Stimulated activated CD8-positive, alpha-beta memory T cell treated with anti-CD3 and anti-CD28 coated beads, Interleukin-2, amount 100 ng/mL, for 48 hours (primary cell): Measurements from ENCODE around the gene LMAN2L.
A peak's percentile ranks its signal among the peaks of the same experiment; 100 is the strongest.

ENCODE experiments used
- DNase-seq, 2 donors: peaks; one replicate each; pipeline ENCODE4 v3.0.0-alpha.2; 2020; ENCODE audit warnings: low read depth in 2 of 2

The LMAN2L gene, protein sequence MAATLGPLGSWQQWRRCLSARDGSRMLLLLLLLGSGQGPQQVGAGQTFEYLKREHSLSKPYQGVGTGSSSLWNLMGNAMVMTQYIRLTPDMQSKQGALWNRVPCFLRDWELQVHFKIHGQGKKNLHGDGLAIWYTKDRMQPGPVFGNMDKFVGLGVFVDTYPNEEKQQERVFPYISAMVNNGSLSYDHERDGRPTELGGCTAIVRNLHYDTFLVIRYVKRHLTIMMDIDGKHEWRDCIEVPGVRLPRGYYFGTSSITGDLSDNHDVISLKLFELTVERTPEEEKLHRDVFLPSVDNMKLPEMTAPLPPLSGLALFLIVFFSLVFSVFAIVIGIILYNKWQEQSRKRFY

GRCh38 chr2:96739633-96740428 is at the start of gene LMAN2L:
TSS of gene LMAN2L (minus strand) at chr2:96740064. CDS start at chr2:96740040, 24 bp downstream.
- DNase-seq: peak; percentile 90 to 97

DNA sequence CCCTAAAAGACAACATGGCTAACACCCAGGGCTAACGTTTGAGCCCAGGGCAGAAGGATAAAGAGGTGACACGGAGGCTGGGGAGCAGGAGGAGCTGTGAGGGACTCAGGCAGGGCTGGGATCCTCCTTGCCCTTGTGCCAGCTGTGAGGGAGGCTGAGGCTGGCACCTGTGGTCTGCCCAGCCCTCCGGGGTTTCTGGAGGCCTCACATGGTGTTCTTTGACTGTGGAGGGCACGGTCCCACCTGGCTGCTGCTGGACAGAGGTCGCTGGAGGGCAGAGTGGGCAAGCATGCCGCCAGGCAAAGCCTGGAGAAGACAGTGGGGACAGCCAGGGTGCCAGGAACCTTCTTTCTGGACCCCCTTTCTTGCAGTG is 49.4 kb upstream of the LMAN2L start:
- DNase-seq: no peak

DNA sequence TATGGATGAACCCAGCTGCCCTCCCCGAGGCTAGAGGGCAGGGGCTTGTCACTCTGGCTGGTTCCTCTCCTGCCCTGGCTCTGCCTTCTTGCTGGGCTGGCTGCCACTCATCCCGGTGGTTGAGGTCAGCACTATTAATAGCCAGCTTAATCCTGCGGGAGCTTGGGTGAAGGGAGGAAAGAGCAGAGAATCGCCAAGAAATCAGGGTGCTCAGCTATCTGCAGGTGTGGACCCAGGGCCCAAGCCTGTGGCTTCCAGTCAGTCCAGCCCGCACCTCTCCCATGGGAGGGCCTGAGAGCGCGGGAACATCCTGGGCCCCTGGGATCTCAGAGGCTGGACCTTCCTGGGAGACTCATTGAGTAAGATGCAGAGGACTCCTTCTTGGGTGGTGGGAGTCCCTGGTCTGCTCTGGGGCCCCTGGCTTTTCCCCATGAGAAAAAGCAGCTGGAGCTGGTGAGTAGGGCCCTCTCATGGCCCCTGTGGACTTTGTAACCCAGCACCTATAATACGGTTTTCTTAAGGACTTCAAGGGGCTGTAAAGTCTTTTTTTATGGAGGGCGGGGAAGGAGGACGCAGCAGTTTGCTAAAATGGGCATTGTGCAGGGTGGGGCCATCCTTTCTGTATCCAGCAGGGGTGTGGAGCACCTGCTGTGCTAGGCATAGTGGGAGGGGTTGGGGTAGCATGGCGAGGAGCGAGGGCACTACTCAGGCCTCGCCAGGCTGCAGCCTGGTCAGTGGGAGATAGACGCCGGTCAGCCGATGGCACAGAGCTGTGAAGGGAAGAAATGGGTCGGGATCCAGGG is 48.8 kb upstream of the LMAN2L start:
- DNase-seq: no peak

GRCh38 chr2:96787411-96787810 is 47.5 kb upstream of the LMAN2L start:
- no peak for DNase-seq

GRCh38 chr2:96783388-96783787 is 43.5 kb upstream of the LMAN2L start:
- DNase-seq: no peak

DNA sequence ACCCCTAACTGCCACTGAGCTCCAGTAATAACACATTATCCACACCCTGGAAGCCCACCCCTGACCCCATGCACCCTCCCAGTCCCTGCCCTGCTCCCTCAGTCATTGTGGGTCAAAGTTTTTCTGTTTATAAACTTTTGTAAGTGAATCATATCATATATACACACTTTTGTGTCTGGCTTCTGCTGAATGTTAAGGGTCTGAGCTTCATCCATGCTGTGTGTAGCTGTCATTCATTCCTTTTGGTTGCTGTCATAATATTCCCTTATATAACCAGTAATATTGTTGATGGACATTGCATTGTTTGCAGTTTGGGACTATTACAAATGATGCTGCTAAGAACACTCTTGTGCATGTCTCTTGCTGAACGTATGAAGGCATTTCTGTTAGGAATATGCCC is 35.3 kb upstream of the LMAN2L start:
- DNase-seq: no peak

GRCh38 chr2:96773922-96774321 is 34.1 kb upstream of the LMAN2L start:
- peak in 1 of 2 donors; percentile 21 for DNase-seq

DNA sequence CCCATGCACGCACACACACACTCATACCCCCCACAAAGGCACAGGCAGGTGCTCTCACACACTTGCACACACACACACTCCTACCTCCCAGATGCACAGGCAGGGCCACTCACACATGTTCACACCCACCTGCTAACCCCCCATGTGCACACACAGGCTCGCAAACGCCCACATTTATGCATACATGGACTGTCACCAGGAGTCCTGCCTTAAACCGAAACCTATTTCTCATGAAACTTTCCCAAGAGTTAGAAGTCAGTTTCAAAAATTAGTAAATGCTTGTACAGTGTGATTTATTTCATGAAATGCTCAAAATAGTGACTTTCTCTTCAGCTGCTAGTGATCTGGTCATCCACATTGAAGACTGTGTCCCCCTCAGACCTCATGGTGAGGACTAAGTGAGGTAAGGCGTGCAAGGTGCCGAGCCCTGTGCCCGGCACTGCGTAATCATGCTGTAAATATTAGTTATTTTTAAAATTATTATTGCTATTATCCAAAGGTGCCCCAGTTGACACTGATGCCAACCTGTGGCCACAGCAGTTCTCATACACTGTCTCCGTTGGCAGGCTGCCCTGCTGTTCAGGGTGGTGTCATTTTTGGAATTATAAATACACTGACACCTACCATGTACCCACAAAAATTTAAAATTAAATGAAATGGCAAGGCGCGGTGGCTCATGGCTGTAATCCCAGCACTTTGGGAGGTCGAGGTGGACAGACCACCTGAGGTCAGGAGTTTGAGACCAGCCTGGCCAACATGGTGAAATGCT is 33.2 kb upstream of the LMAN2L start:
- no peak for DNase-seq

DNA sequence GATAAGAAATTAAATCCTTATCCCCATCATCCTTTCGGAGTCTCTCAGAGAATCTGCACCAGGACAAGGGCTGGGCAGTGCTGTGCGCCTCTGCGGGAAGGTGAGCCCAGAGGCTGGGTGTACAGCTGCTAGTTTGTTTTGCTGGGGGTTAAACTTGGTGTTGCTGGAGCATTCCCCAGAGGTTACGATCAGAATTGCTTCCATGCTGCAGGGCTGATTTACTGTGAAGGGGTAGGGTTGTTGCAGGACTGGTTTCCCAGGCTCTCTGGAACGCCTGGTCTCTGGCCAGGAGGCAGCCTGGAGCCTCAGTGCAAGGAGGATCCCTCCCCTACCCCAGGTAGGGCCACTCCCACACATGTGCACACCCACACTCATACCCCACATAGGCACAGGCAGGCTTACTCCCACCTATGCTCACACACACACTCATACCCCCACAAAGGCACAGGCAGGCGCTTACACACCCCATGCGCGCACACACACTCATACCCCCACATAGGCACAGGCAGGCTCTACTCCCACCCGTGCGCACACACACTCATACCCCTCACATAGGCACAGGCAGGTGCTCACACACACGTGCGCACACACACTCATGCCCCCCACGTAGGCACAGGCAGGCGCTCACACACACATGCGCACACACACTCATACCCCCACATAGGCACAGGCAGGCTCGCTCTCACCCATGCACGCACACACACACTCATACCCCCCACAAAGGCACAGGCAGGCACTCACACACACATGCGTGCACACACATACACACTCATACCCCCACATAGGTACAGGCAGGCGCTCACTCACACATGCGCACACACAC is 32.1 kb upstream of the LMAN2L start:
- DNase-seq: no peak

DNA sequence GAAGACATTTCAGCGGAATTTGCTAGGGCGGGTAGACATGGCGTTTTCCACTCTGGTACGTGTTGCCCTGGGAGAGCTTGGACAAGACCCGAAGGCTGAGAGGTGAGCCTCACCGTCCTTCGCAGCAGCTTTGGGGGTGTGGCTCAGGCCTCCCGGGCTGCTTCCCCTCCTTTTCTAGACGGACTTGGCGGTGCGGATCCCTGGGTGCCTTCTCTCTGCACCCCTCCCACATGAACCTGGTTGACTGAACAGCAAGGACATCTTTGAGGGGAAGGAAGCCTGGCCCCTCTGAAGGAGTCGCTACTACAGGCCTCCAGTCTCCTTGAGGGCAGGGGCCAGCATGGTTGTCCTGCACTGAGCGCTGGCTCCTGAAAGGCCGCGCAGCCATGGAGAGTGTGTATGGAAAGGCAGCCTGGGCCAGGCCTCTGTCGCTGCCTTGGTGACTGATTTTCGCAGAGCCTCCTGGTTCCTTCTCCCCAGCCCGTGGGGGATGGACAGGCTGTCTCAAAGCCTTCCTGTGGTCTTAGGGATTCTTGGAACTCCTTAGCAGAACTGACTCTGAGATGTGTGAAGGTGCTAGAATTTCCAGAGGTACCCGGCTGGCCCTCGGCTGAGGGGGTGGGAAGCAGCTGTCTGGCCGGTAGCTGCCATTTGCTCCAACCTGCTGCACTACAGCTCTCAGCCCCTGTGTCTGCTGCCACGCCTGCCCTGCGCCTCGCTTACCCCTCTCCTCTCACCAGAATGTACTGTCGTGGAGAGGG is 30.8 kb upstream of the LMAN2L start:
- DNase-seq: no peak

GRCh38 chr2:96769814-96770213 is 29.9 kb upstream of the LMAN2L start:
- DNase-seq: no peak

DNA sequence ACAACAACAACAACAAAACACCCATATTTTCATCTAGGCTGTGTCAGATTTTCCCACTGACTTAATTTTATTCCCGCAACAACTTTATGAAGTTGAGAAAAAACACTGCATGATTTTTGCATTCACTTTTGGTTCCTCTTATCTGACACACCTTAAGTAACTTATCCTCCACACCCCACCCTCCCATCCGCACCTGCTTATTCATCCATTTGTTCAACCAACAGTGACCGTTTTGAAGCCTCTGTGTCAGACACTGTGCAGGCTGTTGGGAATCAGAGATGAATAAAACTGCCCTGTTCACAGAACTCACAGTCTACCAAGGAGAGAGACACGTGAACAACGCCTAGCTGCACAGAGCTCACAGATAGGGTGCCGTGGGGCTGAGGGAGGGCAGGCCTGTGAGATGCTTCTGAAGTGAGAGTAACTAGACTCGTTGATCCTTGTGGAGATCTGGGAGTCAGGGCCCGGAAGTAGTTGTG is 28.3 kb upstream of the LMAN2L start:
- DNase-seq: no peak

DNA sequence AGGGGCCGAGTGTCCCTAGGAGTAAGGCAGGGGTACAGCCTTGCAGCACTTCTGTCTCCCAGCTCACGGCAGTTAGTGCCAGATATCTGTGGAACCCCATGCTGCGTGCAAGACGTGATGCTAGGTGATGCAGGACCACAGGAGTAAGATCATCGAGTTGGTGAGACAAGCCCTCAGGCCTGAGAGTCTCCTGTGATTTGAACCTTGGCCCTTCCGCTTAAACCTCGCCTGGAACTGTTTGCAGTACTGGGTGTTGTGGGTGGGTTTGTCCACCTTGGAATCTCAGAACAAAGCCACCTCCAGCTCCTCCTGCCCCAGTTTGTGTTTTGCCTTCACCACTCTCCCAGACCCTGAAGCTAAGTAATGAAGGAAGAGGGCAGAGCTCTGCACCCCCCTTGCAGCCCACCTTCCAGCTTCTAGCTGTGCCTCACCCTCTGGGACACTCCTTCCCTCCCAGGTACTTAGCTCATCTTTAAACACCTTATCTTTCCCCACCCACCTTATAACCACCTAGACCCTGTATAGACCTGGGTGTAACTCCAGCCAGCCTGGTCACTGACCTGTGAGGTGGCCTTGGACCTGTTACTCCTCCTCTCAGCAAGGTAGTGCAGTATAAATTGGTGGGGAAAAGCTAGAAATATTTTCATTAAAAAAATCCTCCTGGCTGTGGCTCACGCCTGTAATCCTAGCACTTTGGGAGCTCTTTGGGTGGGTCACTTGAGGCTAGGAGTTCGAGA is 27.4 kb upstream of the LMAN2L start:
- DNase-seq: no peak

GRCh38 chr2:96764253-96764637 is 24.4 kb upstream of the LMAN2L start:
- DNase-seq: no peak

GRCh38 chr2:96763511-96764252 is 23.8 kb upstream of the LMAN2L start:
- no peak for DNase-seq

DNA sequence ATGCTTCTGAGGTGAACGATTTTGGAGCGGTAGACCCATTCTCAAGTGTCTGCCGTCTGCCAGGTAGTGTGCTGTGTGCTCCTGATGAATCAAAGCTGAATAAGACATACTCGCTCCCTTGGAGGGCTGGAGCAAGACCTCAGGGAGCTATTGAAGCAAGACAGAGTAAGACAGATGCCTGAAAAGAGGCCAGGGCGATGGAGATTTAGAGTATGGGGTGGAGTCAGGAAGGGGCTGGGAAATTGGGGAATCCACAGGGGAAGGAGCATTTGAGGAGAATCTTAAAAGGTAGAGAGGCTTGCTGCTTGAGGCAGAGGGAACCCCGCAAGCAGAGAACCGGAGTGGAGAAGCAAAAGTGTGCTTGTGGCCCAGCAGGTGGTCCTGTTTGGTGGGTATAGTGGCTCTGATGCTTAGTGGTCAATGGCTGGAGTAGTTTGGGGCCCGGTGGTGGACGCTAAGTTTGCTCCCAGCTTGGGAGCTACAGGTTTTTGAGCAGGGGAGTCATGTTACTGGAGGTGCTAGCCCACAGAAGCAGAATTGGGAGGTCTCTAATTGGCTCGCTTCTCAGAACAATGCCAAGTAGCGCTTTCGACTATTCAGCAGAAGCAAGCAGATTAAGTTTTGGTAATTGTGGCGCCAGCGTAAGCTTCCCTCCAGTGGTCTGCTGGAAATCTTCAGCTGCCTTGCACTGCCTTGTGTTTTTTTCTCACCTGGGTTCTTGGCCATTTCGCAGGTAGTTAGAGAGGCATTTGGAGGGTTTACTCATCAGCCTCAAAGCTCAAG is 22.9 kb upstream of the LMAN2L start:
- DNase-seq: no peak

- DNase-seq: no peak
Measured at GRCh38 chr2:96760986-96761832, 21.3 kb upstream of the LMAN2L start.
